H9 (cell line): ENCODE data around the gene CDH13. TPM values are rescaled to one million over a fixed set of nuclear protein-coding genes. Genes with fewer than 3 reads are reported as not detected.

ENCODE experiments used
- DNase-seq: peaks from one replicate; pipeline ENCODE4 v3.0.0-alpha.2; 2017
- H2AFZ ChIP-seq: one replicate; pipeline ENCODE4 v1.6.1; 2013; ENCODE audit warnings: mild to moderate bottlenecking, low read length, control low read depth, moderate library complexity
- H2AK5ac ChIP-seq: 2 replicates; pipeline ENCODE4 v1.6.1; 2013; ENCODE audit warnings: low read length, control low read depth, mixed read lengths; ENCODE audit not compliant: insufficient read length
- H2BK120ac ChIP-seq: one replicate; pipeline ENCODE4 v1.6.1; 2013; ENCODE audit warnings: low read depth, mild to moderate bottlenecking, low read length, control low read depth, inconsistent platforms; ENCODE audit not compliant: poor library complexity, severe bottlenecking
- H2BK12ac ChIP-seq: 2 replicates; pipeline ENCODE4 v1.6.1; 2013; ENCODE audit warnings: low read length, control low read depth, mixed read lengths, low read depth; ENCODE audit not compliant: insufficient read length
- H2BK15ac ChIP-seq: 2 replicates; pipeline ENCODE4 v1.6.1; 2013; ENCODE audit warnings: low read depth, low read length, control low read depth
- H2BK20ac ChIP-seq: one replicate; pipeline ENCODE4 v1.6.1; 2013; ENCODE audit warnings: low read depth, mild to moderate bottlenecking, low read length, control low read depth, inconsistent platforms; ENCODE audit not compliant: poor library complexity, severe bottlenecking
- H2BK5ac ChIP-seq: 2 replicates; pipeline ENCODE4 v1.6.1; 2013; ENCODE audit warnings: low read length, control low read depth, mixed read lengths; ENCODE audit not compliant: insufficient read length
- H3K14ac ChIP-seq: 2 replicates; pipeline ENCODE4 v1.6.1; 2013; ENCODE audit warnings: low read length, control low read depth; ENCODE audit not compliant: insufficient read depth
- H3K18ac ChIP-seq: 2 replicates; pipeline ENCODE4 v1.6.1; 2013; ENCODE audit warnings: low read depth, mild to moderate bottlenecking, mixed read lengths, low read length, control low read depth; ENCODE audit not compliant: insufficient read length
- H3K23ac ChIP-seq: 2 replicates; pipeline ENCODE4 v1.6.1; 2013; ENCODE audit warnings: low read length, control low read depth, mixed read lengths, low read depth; ENCODE audit not compliant: insufficient read length
- H3K23me2 ChIP-seq: 2 replicates; pipeline ENCODE4 v1.6.1; 2013; ENCODE audit warnings: low read depth, mild to moderate bottlenecking, mixed read lengths, low read length, control low read depth; ENCODE audit not compliant: insufficient read length, poor library complexity, severe bottlenecking
- H3K27ac ChIP-seq: 2 replicates; pipeline ENCODE4 v1.5.1; 2013; ENCODE audit warnings: low read length, control low read depth, mixed read lengths, low read depth; ENCODE audit not compliant: insufficient read length
- H3K27me3 ChIP-seq: 2 replicates; pipeline ENCODE4 v1.6.1; 2013; ENCODE audit warnings: low read length, control low read depth, inconsistent platforms; ENCODE audit not compliant: insufficient read depth
- H3K4ac ChIP-seq: 2 replicates; pipeline ENCODE4 v1.6.1; 2013; ENCODE audit warnings: low read depth, mild to moderate bottlenecking, control low read depth, inconsistent platforms, low read length, moderate library complexity
- H3K4me1 ChIP-seq: 2 replicates; pipeline ENCODE4 v1.6.1; 2013; ENCODE audit warnings: low read length, control low read depth, inconsistent platforms; ENCODE audit not compliant: insufficient read depth
- H3K4me2 ChIP-seq: 2 replicates; pipeline ENCODE4 v1.6.1; 2013; ENCODE audit warnings: low read length, control low read depth, mixed read lengths; ENCODE audit not compliant: insufficient read length, insufficient read depth
- H3K56ac ChIP-seq: 2 replicates; pipeline ENCODE4 v1.6.1; 2013; ENCODE audit warnings: low read depth, mild to moderate bottlenecking, mixed read lengths, low read length, control low read depth; ENCODE audit not compliant: insufficient read length
- H3K79me1 ChIP-seq: 2 replicates; pipeline ENCODE4 v1.6.1; 2013; ENCODE audit warnings: low read depth, mild to moderate bottlenecking, moderate library complexity, low read length, control low read depth, inconsistent platforms; ENCODE audit not compliant: insufficient read depth, poor library complexity, severe bottlenecking
- H3K79me2 ChIP-seq: 2 replicates; pipeline ENCODE4 v1.6.1; 2013; ENCODE audit warnings: low read length, control low read depth, inconsistent platforms; ENCODE audit not compliant: insufficient read depth
- H3K9ac ChIP-seq: 2 replicates; pipeline ENCODE4 v1.6.1; 2013; ENCODE audit warnings: low read length, control low read depth, mixed read lengths; ENCODE audit not compliant: insufficient read length; ENCODE audit errors: extremely low read depth
- H3K9me3 ChIP-seq: one replicate; pipeline ENCODE4 v1.6.1; 2013; ENCODE audit warnings: low read depth, low read length, inconsistent platforms; ENCODE audit not compliant: control insufficient read depth
- H3T11ph ChIP-seq: one replicate; pipeline ENCODE4 v1.6.1; 2013; ENCODE audit warnings: mild to moderate bottlenecking, low read length, control low read depth, inconsistent platforms
- H4K20me1 ChIP-seq: one replicate; pipeline ENCODE4 v1.6.1; 2013; ENCODE audit not compliant: control insufficient read depth, insufficient read length, insufficient read depth
- H4K5ac ChIP-seq: 2 replicates; pipeline ENCODE4 v1.6.1; 2013; ENCODE audit warnings: low read depth, mild to moderate bottlenecking, mixed read lengths, low read length, control low read depth; ENCODE audit not compliant: insufficient read length
- H4K8ac ChIP-seq: replicated peaks from 2 replicates; pipeline ENCODE4 v1.6.1; 2013; ENCODE audit warnings: low read length, control low read depth, mixed read lengths, low read depth; ENCODE audit not compliant: insufficient read length
- H4K91ac ChIP-seq: 2 replicates; pipeline ENCODE4 v1.6.1; 2013; ENCODE audit warnings: low read depth, mild to moderate bottlenecking, moderate library complexity, mixed read lengths, low read length, control low read depth; ENCODE audit not compliant: insufficient read length
- H3K27ac Mint-ChIP-seq, 3 experiments: 2 replicates in 2 of 3; 3 replicates in 1 of 3; pipeline ENCODE4 v1.8.0; 2020 to 2021; ENCODE audit warnings: mixed read lengths in 3 of 3, mild to moderate bottlenecking in 1 of 3, moderate library complexity in 1 of 3
- H3K27me3 Mint-ChIP-seq: 2 replicates; pipeline ENCODE4 v1.8.0; 2021; ENCODE audit warnings: low read depth, mild to moderate bottlenecking, moderate library complexity, mixed read lengths
- H3K36me3 Mint-ChIP-seq, 3 experiments: 2 replicates in 2 of 3; 3 replicates in 1 of 3; pipeline ENCODE4 v1.8.0; 2020 to 2021; ENCODE audit warnings: low read depth in 3 of 3, mixed read lengths in 3 of 3; ENCODE audit not compliant: insufficient read depth in 1 of 3
- H3K4me1 Mint-ChIP-seq, 2 experiments: 2 replicates each; pipeline ENCODE4 v1.8.0; 2020; ENCODE audit warnings: mixed read lengths in 2 of 2
- H3K4me3 Mint-ChIP-seq, 2 experiments: 2 replicates in 1 of 2; 3 replicates in 1 of 2; pipeline ENCODE4 v1.8.0; 2020 to 2021; ENCODE audit warnings: mild to moderate bottlenecking in 2 of 2, mixed read lengths in 2 of 2, moderate library complexity in 1 of 2
- H3K9me3 Mint-ChIP-seq, 2 experiments: 2 replicates in 1 of 2; 3 replicates in 1 of 2; pipeline ENCODE4 v1.8.0; 2020; ENCODE audit warnings: mild to moderate bottlenecking in 2 of 2, mixed read lengths in 2 of 2, moderate library complexity in 1 of 2
- WGBS: extraction: QIAGEN DNeasy Blood & Tissue Kit; methylation state at CpG from one replicate; pipeline ENCODE4 v1.1.7; 2013; ENCODE audit warnings: missing lambda C conversion rate, low lambda C conversion rate, mixed read lengths; ENCODE audit not compliant: insufficient read length; ENCODE audit errors: extremely low coverage; 5-methylcytosine and 5-hydroxymethylcytosine counted together
- total RNA-seq: library from RNA; stranded (reverse); gene quantifications from 2 replicates; pipeline ENCODE4 v1.2.1, GENCODE V29; 2021
- TF ChIP-seq, protein P1 (sequence below): fragments of 200-600 bp; sonication (generic); conservative IDR thresholded peaks from 3 replicates; pipeline ENCODE4 v1.8.0; 2021; ENCODE audit warnings: antibody characterized with exemption, mild to moderate bottlenecking

Gene CDH13
- total RNA-seq, 1 experiment from 2014 or later = 1.5 TPM

- no peak for DNase-seq
- no peak overlapping the region for H3K56ac ChIP-seq
- no peak overlapping the region for H2BK12ac ChIP-seq
- no peak overlapping the region for H2BK15ac ChIP-seq
- no peaks in the 10 kb centered on the region for H3K9me3 ChIP-seq
- peaks cover 3% of the 10 kb centered on the region for H3K23me2 ChIP-seq
- H3K23ac ChIP-seq = no peak overlapping the region
- no peaks in the 10 kb centered on the region for H3K27me3 ChIP-seq
- H4K20me1 ChIP-seq = peaks cover 2% of the 10 kb centered on the region
- H4K5ac ChIP-seq = no peak overlapping the region
- peaks cover 4% of the 10 kb centered on the region for H3K79me1 ChIP-seq
- no peaks in the 10 kb centered on the region for H3K27me3 Mint-ChIP-seq
- H4K8ac ChIP-seq = no peak overlapping the region
- H3K27ac Mint-ChIP-seq = no peak overlapping the region
- no peak overlapping the region for H2BK5ac ChIP-seq
- H3K4me3 Mint-ChIP-seq = no peak overlapping the region
- peaks cover 8% of the 10 kb centered on the region; the same call in 1 of the 2 replicates for H3K79me2 ChIP-seq
- H3K9ac ChIP-seq = no peak overlapping the region
- no peak overlapping the region for H2AK5ac ChIP-seq
- peaks cover 12% of the 10 kb centered on the region; the same call in 1 of the 2 replicates for H3K4me1 ChIP-seq
- H2BK20ac ChIP-seq = no peak overlapping the region
- no peaks in the 10 kb centered on the region; a peak in 1 of 5 replicates for H3K9me3 Mint-ChIP-seq
- no peak overlapping the region for H3K14ac ChIP-seq
- H3K4ac ChIP-seq = no peak overlapping the region
- no peak overlapping the region for H3K18ac ChIP-seq
- no peak overlapping the region for H4K91ac ChIP-seq
- WGBS = no CpG with 5 or more reads among the region's 1 CpG
- H2AFZ ChIP-seq = no peak overlapping the region
- H3K4me2 ChIP-seq = no peak overlapping the region
- no peak overlapping the region for H3T11ph ChIP-seq
- H2BK120ac ChIP-seq = no peak overlapping the region
- peaks cover 35 to 38% of the 10 kb centered on the region in 2 experiments for H3K4me1 Mint-ChIP-seq
- H3K27ac ChIP-seq = no peak overlapping the region
- peaks cover 17 to 42% (median 31%) of the 10 kb centered on the region in 3 experiments; a peak in 6 of 7 replicates for H3K36me3 Mint-ChIP-seq
- TF ChIP-seq, protein P1, sequence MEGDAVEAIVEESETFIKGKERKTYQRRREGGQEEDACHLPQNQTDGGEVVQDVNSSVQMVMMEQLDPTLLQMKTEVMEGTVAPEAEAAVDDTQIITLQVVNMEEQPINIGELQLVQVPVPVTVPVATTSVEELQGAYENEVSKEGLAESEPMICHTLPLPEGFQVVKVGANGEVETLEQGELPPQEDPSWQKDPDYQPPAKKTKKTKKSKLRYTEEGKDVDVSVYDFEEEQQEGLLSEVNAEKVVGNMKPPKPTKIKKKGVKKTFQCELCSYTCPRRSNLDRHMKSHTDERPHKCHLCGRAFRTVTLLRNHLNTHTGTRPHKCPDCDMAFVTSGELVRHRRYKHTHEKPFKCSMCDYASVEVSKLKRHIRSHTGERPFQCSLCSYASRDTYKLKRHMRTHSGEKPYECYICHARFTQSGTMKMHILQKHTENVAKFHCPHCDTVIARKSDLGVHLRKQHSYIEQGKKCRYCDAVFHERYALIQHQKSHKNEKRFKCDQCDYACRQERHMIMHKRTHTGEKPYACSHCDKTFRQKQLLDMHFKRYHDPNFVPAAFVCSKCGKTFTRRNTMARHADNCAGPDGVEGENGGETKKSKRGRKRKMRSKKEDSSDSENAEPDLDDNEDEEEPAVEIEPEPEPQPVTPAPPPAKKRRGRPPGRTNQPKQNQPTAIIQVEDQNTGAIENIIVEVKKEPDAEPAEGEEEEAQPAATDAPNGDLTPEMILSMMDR = no peak
Measured at GRCh38 chr16:83810901-83811300, 1184.1 kb downstream of the CDH13 start.
